Measurements from ENCODE around the gene FOSL1.

- peak in 4 of 6 experiments; percentile 12 to 61 (median 21) for TF ChIP-seq CTCF (IDR thresholded peaks at IDR 0.05)
- TF ChIP-seq POLR2A (IDR thresholded peaks at IDR 0.05), result no peak
These were observed 49.1 kb downstream of the FOSL1 start for GRCh38 chr11:65851083-65851579.
